ENCODE data around the gene CASP8.

CASP8 gene

DNA sequence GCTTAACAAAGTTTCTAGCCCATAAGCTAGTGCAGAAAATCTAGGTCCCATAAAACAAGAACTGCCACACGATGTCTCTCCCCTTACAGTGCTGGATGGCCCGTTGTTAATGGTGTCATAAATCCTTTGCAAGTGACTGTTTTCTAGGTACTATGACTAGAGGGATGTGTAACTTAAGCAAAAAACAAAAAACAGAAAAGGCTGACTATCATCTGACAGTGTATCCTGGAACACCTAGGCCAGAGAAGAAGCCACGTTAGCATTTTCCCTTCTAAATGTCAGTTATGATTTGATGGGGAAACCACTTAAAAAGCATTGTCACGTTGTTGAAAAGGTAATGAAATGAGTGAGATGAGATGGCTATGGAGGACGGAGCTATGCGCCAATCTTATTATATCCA lies 2.4 kb downstream of the CASP8 start:
- TF ChIP-seq, protein P1, sequence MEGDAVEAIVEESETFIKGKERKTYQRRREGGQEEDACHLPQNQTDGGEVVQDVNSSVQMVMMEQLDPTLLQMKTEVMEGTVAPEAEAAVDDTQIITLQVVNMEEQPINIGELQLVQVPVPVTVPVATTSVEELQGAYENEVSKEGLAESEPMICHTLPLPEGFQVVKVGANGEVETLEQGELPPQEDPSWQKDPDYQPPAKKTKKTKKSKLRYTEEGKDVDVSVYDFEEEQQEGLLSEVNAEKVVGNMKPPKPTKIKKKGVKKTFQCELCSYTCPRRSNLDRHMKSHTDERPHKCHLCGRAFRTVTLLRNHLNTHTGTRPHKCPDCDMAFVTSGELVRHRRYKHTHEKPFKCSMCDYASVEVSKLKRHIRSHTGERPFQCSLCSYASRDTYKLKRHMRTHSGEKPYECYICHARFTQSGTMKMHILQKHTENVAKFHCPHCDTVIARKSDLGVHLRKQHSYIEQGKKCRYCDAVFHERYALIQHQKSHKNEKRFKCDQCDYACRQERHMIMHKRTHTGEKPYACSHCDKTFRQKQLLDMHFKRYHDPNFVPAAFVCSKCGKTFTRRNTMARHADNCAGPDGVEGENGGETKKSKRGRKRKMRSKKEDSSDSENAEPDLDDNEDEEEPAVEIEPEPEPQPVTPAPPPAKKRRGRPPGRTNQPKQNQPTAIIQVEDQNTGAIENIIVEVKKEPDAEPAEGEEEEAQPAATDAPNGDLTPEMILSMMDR (IDR thresholded peaks at IDR 0.05), result no peak
- H3K27ac ChIP-seq, result no peak overlapping the region
- no peak overlapping the region for H3K4me3 ChIP-seq
- no peak for DNase-seq (ENCODE audit: low spot score)

DNA sequence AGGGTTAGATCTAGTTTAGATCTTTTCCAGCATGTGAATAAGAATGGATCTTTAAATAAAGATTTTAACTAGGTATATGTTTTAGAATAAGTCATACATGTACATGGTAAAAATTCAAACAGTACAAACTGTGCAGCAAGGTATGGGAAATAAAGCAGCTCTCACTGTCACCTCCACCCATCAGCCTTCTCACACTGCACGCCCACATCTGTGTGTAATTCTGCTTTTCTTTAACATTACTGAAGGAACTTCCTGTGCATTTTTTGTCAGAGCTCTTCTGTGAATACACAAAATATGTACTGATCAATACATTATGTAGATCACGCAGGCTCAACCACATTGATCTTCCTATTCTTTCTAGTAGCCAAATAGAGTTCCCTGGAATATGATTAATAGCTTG lies 3.4 kb downstream of the CASP8 start:
- no peak overlapping the region for H3K27ac ChIP-seq
- no peak for DNase-seq (ENCODE audit: low spot score)
- H3K4me3 ChIP-seq, result no peak overlapping the region
- TF ChIP-seq, protein P1 (IDR thresholded peaks at IDR 0.05), result no peak

DNA sequence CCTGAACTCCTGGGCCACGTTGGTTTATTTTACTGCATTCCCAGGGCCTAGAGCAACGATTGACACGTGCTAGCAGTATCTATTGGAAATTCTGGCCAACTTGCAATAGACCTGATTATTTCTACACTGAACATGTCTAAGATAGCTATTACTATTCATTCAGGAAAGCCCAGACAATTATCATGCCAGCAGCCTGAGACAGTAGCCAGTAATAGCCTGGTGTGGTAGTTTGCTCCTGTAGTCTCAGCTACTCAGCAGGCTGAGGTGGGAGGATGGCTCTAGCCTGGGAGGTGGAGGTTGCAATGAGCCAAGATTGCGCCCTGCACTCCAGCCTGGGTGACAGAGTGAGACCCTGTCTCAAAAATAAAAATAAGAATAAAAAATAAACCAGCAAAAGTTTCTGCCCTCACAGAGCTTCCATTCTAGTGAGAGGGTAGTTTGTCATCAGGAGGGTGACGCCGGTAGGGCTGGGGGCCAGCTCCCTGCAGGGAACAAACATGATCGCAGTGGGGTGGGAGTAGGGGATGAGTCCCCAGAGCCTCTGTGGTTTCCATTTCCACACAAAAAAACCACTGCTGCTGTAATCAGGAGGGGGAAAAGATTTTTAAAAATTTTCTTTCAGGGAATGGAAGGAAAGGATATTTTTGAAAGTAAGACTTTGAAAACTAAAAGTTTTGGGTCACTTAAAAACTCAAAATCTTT lies 4.3 kb downstream of the CASP8 start:
- Histone ChIP-seq H3K4me3 (no peak overlapping the region), H3K27ac (no peak overlapping the region)
- no peak for DNase-seq (ENCODE audit: low spot score)
- TF ChIP-seq, protein P1 (IDR thresholded peaks at IDR 0.05), result no peak

DNA sequence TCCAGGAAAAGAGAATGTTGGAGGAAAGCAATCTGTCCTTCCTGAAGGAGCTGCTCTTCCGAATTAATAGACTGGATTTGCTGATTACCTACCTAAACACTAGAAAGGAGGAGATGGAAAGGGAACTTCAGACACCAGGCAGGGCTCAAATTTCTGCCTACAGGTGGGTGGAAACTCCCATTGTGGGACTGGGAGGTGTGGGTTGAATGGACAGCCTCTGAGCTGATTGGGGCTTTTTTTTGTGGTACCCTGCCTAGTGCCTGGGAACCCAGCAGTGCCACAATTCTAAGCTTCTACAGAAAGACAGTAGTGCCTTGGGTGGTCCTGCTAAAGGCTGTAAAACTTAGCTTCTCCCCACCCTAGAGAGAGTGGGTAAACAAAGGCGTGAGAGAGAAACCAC lies 6.3 kb downstream of the CASP8 start:
- no peak overlapping the region for H3K27ac ChIP-seq
- TF ChIP-seq, protein P1 (IDR thresholded peaks at IDR 0.05), result no peak
- DNase-seq (ENCODE audit: low spot score), result no peak
- no peak overlapping the region for H3K4me3 ChIP-seq

DNA sequence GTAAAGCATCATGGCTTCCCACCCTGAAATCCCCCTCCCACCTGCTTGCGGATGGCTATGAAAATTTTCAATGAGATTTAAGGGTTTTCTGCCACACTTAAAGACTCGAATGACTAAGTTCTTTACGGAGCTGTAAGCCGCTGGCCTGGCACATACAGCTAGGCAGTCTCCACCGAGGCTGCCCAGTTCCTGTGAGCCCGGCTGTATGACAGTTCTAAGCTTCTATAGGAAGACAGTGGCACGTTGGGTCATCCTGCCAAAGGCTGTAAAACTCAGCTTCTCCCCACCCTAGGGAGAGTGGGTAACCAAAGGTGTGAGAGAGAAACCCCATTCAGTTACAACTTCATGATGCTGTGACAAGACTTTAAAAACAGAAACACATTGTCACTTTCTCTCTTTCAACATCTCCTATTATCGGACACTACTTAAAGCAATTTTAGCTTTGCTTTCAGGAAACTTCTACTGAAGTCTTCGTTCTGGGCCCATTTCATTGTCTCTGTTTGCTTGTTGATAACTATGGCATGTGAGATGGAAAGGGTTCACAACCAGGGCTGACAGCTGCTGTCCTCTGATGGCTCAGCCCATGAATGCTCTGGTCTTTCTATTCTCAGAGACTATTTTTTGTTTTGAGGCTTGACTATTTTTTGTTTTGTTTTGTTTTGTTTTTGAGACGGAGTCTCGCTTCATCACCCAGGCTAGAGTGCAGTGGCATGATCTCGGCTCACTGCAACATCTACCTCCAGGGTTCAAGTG lies 7.1 kb downstream of the CASP8 start:
- Histone ChIP-seq H3K4me3 (no peak overlapping the region), H3K27ac (no peak overlapping the region)
- no peak for DNase-seq (ENCODE audit: low spot score)
- TF ChIP-seq, protein P1 (IDR thresholded peaks at IDR 0.05), result no peak

DNA sequence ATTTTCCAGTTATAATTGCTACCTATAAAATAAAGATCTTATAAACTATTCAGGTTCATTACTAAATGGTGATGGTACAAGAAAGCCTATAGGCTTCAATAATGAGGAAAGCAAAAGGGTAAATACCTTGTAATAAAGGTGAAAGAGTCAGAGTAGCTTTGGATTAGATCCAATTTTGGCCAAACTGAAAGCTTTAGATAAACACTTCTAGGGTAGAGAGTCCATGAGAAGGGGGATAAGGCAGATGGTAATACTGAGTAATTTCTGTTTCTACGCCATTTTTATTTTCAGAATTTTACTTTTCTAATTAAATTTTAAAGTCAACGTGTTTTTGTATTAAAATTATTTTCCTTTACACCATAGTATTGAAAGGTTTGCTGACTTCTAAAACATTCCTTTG lies 9.4 kb downstream of the CASP8 start:
- H3K4me3 ChIP-seq, result no peak overlapping the region
- H3K27ac ChIP-seq, result no peak overlapping the region
- TF ChIP-seq, protein P1 (IDR thresholded peaks at IDR 0.05), result no peak
- no peak for DNase-seq (ENCODE audit: low spot score)

All from coronary artery (tissue), 2 donors.